ENCODE results near the gene MUC22. TPM values are rescaled to one million over a fixed set of nuclear protein-coding genes. Genes with fewer than 3 reads are reported as not detected.

The MUC22 gene
- polyA plus RNA-seq, 1 donor (not counting 4 experiments of a cell fraction or from before 2014, with no cell fraction given), result not detected

DNA sequence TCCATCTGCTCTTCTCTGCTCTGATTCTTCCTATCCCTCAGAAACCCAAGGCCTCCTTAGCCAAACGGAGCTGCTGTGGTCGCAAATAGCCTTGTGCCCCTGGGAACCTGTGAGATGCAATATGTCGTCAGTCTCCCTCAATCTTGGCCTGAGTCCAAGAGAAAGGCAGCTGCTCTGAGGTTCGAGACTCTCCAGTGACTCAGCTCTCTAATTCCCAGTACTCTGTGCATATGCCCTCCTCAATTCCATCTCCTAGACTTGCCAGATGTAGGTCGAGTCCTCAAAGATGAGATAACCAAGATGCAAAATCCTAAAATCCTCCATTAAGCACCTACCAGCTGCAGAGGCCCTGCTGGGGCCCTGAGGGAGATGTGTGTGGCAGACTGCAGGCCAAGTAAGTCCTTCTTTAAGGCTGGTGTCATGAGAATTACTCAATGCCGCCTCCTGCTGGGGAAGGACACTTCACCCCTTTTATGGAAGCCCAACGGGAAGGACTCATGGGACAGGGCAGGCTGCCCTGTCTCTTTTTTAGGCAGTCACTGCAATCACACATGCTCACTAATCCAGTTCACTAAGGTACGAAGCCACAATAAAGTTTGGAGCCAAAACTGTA is 73.6 kb downstream of the MUC22 start:
- TF ChIP-seq, protein P1, sequence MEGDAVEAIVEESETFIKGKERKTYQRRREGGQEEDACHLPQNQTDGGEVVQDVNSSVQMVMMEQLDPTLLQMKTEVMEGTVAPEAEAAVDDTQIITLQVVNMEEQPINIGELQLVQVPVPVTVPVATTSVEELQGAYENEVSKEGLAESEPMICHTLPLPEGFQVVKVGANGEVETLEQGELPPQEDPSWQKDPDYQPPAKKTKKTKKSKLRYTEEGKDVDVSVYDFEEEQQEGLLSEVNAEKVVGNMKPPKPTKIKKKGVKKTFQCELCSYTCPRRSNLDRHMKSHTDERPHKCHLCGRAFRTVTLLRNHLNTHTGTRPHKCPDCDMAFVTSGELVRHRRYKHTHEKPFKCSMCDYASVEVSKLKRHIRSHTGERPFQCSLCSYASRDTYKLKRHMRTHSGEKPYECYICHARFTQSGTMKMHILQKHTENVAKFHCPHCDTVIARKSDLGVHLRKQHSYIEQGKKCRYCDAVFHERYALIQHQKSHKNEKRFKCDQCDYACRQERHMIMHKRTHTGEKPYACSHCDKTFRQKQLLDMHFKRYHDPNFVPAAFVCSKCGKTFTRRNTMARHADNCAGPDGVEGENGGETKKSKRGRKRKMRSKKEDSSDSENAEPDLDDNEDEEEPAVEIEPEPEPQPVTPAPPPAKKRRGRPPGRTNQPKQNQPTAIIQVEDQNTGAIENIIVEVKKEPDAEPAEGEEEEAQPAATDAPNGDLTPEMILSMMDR (optimal IDR thresholded peaks at IDR 0.05 in 1 of 3, IDR thresholded peaks at IDR 0.05 in 1 of 3, conservative IDR thresholded peaks at IDR 0.05 in 1 of 3; ENCODE audit: extremely low read depth in 1 of 3, insufficient read depth in 2 of 3, low read length in 3 of 3), result peak; percentile 39 to 58 (median 51)
- no peak for TF ChIP-seq EZH2 (IDR thresholded peaks at IDR 0.05; ENCODE audit: low read length)
- H3K4me2 ChIP-seq (ENCODE audit: control insufficient read depth, extremely low read depth, insufficient read depth, low read depth, low read length), result no peak overlapping the region

More for the DNA sequence above, 73.6 kb downstream of the MUC22 start:
- Histone ChIP-seq H3K9me3 (ENCODE audit: control insufficient read depth, low read depth, low read length) (no peaks in the 10 kb centered on the region), H2AFZ (ENCODE audit: control insufficient read depth, low read length) (no peak overlapping the region), H3K4me1 (ENCODE audit: control insufficient read depth, extremely low read depth, insufficient read depth, low read length) (peaks cover 24% of the 10 kb centered on the region), H3K9me1 (ENCODE audit: control insufficient read depth, extremely low read depth, insufficient read depth, low read length) (no peaks in the 10 kb centered on the region), H3K9ac (ENCODE audit: control insufficient read depth, extremely low read depth, insufficient read depth, low read length) (no peak overlapping the region), H3K27me3 (ENCODE audit: control insufficient read depth, extremely low read depth, insufficient read depth, low read length) (no peaks in the 10 kb centered on the region), H4K20me1 (ENCODE audit: control insufficient read depth, extremely low read depth, insufficient read depth, low read length) (no peaks in the 10 kb centered on the region), H3K79me2 (ENCODE audit: control insufficient read depth, insufficient read depth, low read length) (no peaks in the 10 kb centered on the region), H3K36me3 (ENCODE audit: control insufficient read depth in 2 of 2, extremely low read depth in 1 of 2, insufficient read depth in 2 of 2, low read length in 2 of 2) (no peaks in the 10 kb centered on the region), H3K4me3 (ENCODE audit: control insufficient read depth in 2 of 3, extremely low read depth in 1 of 3, insufficient read depth in 2 of 3, low read depth in 1 of 3, low read length in 3 of 3) (no peak overlapping the region), H3K27ac (ENCODE audit: control insufficient read depth, insufficient read depth, low read length) (no peak overlapping the region)
- no peak for DNase-seq (ENCODE audit: low read depth, low spot score)
- FAIRE-seq, result no peak
- dilution Hi-C loops (cut with MboI; ENCODE audit: extremely low pct_ligation_motif_present, low sequenced_read_pairs), result no loop called here

Small RNA genes lying within 50 kb of the gene (small RNA-seq; reads per million reads assigned to genes)
- 0 reads per million in 3 experiments for gene RNU6-1133P (ENCODE audit: insufficient read length in 3 of 3, low read depth in 3 of 3, low replicate concordance in 1 of 3)

Other genes with a start within 250 kb of the MUC22 start
- 104 to 178 TPM (median 152 TPM) in 3 replicates for gene DDR1, start 126.0 kb upstream of the MUC22 start, polyA plus RNA-seq
- gene GTF2H4, start 102.3 kb upstream of the MUC22 start, polyA plus RNA-seq, result 34.2 to 44.0 TPM (median 38.7 TPM) in 3 replicates
- 12.8 to 14.3 TPM (median 13.8 TPM) in 3 replicates for gene VARS2, start 96.2 kb upstream of the MUC22 start, polyA plus RNA-seq
- gene SFTA2, start 78.3 kb upstream of the MUC22 start, polyA plus RNA-seq, result not detected in 3 replicates
- gene MUCL3, start 69.5 kb upstream of the MUC22 start, polyA plus RNA-seq, result 0.05 TPM in 1 of 3 replicates, not detected in the others
- gene MUC21, start 26.8 kb upstream of the MUC22 start, polyA plus RNA-seq, result not detected in 3 replicates
- gene C6orf15, start 102.1 kb downstream of the MUC22 start, polyA plus RNA-seq, result 0.08 to 0.35 TPM (median 0.30 TPM) in 3 replicates
- 3.6 to 9.4 TPM (median 5.7 TPM) in 3 replicates for gene PSORS1C1, start 104.3 kb downstream of the MUC22 start, polyA plus RNA-seq
- gene CDSN, start 110.0 kb downstream of the MUC22 start, polyA plus RNA-seq, result 4.0 to 8.3 TPM (median 5.0 TPM) in 3 replicates
- gene PSORS1C2, start 128.6 kb downstream of the MUC22 start, polyA plus RNA-seq, result not detected in 3 replicates
- 7.0 to 8.4 TPM (median 7.5 TPM) in 3 replicates for gene CCHCR1, start 147.3 kb downstream of the MUC22 start, polyA plus RNA-seq
- gene TCF19, start 148.1 kb downstream of the MUC22 start, polyA plus RNA-seq, result 2.5 to 9.4 TPM (median 7.4 TPM) in 3 replicates
- 1.0 to 1.6 TPM (median 1.6 TPM) in 3 replicates for gene POU5F1, start 160.2 kb downstream of the MUC22 start, polyA plus RNA-seq

Measured in keratinocyte (primary cell).